ENCODE results near the gene MIDN. TPM values are rescaled to one million over a fixed set of nuclear protein-coding genes. Genes with fewer than 3 reads are reported as not detected.

MIDN gene
- total RNA-seq, 4 donors from 2014 or later, result 34.9 to 117 (median 86.3) TPM

- H3K36me3 ChIP-seq, result peaks cover 0 to 46% of the 10 kb centered on the region in 2 donors
- intact Hi-C loops (cut with DNase I; ENCODE audit: low total_unique reads) (no loop called here), in situ Hi-C loops (cut with MboI; ENCODE audit: low sequenced_read_pairs in 4 of 4) (no loop called here)
- DNase-seq (no peak), ATAC-seq (no peak)
- H3K4me3 ChIP-seq, result no peak overlapping the region
- no peaks in the 10 kb centered on the region for H3K9me3 ChIP-seq
- no peaks in the 10 kb centered on the region for H3K27me3 ChIP-seq
- peaks cover 61 to 66% of the 10 kb centered on the region in 2 donors for H3K4me1 ChIP-seq
- no peak for TF ChIP-seq CTCF (IDR thresholded peaks at IDR 0.05 in 4 of 5, conservative IDR thresholded peaks at IDR 0.05 in 1 of 5)
- no peak for TF ChIP-seq POLR2A (IDR thresholded peaks at IDR 0.05)
- peak overlapping the region; percentile 94 to 99 (median 96) for H3K27ac ChIP-seq
Observed at GRCh38 chr19:1256646-1257474, 8.5 kb downstream of the MIDN start.

DNA sequence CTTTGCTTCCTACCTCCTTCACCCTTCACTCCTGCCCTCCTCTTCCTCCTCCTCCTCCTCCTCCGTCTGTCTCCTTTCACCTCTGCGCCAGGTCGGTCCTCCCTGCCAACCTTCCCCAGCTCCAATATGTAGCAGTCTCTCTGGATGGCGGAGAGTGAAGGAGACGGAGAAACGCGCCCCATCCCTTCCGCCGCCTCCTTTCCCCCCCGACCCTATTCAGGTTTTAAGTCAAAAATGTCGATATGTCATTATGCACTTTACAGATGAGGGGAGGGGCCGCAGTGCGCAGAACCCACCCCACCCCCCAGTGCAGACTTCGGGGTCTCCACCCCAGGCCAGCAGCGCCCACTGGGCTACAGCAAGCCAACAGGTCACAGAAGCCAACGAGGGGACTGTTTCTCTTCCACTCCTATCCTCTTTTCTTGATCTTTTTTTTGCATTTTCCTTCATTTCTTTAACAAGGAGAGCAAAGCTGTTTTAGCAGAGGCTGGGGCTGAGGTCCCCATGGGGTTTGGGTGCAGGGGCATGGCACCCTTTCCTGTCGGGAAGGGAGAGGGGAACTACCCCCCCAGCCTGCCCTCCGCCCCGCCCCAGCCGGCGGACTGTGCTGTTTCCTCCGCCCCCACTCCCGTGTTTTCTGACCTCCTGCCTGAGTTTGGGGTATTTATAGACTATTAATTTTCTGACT lies 9.2 kb downstream of the MIDN start:
- no peaks in the 10 kb centered on the region for H3K9me3 ChIP-seq
- H3K4me1 ChIP-seq, result peaks cover 64 to 66% of the 10 kb centered on the region in 2 donors
- H3K27ac ChIP-seq, result peak overlapping the region; percentile 94 to 99 (median 96)
- intact Hi-C loops (cut with DNase I; ENCODE audit: low total_unique reads), result no loop called here
- DNase-seq, result no peak
- in situ Hi-C loops (cut with MboI; ENCODE audit: low sequenced_read_pairs in 4 of 4), result no loop called here
- ATAC-seq, result no peak
- H3K4me3 ChIP-seq, result no peak overlapping the region
- H3K27me3 ChIP-seq, result no peaks in the 10 kb centered on the region
- no peak for TF ChIP-seq CTCF (IDR thresholded peaks at IDR 0.05 in 4 of 5, conservative IDR thresholded peaks at IDR 0.05 in 1 of 5)
- no peak for TF ChIP-seq POLR2A (IDR thresholded peaks at IDR 0.05)
- peaks cover 0 to 45% of the 10 kb centered on the region in 2 donors for H3K36me3 ChIP-seq

- ATAC-seq (no peak), DNase-seq (no peak)
- Histone ChIP-seq H3K36me3 (peaks cover 0 to 45% of the 10 kb centered on the region in 2 donors), H3K27ac (peak overlapping the region; percentile 94 to 99 (median 96)), H3K4me3 (no peak overlapping the region), H3K4me1 (peaks cover 63 to 65% of the 10 kb centered on the region in 2 donors), H3K9me3 (no peaks in the 10 kb centered on the region), H3K27me3 (no peaks in the 10 kb centered on the region)
- intact Hi-C loops (cut with DNase I; ENCODE audit: low total_unique reads) (no loop called here), in situ Hi-C loops (cut with MboI; ENCODE audit: low sequenced_read_pairs in 4 of 4) (no loop called here)
- TF ChIP-seq POLR2A (IDR thresholded peaks at IDR 0.05) (no peak), CTCF (IDR thresholded peaks at IDR 0.05 in 4 of 5, conservative IDR thresholded peaks at IDR 0.05 in 1 of 5) (no peak)
Observed at GRCh38 chr19:1258163-1258492, 9.7 kb downstream of the MIDN start.

GRCh38 chr19:1258707-1259205 lies 10.4 kb downstream of the MIDN start:
- peak overlapping the region; percentile 22 to 65 (median 30) for H3K4me3 ChIP-seq
- H3K36me3 ChIP-seq, result peaks cover 0 to 40% of the 10 kb centered on the region in 2 donors
- in situ Hi-C loops (cut with MboI; ENCODE audit: low sequenced_read_pairs in 4 of 4), result no loop called here
- peak overlapping the region; percentile 94 to 99 (median 96) for H3K27ac ChIP-seq
- no peaks in the 10 kb centered on the region for H3K9me3 ChIP-seq
- TF ChIP-seq POLR2A (IDR thresholded peaks at IDR 0.05) (no peak), CTCF (IDR thresholded peaks at IDR 0.05 in 4 of 5, conservative IDR thresholded peaks at IDR 0.05 in 1 of 5) (no peak)
- intact Hi-C loops (cut with DNase I; ENCODE audit: low total_unique reads), result no loop called here
- ATAC-seq (no peak), DNase-seq (no peak)
- H3K27me3 ChIP-seq, result no peaks in the 10 kb centered on the region
- peaks cover 57 to 60% of the 10 kb centered on the region in 2 donors for H3K4me1 ChIP-seq
